SK-N-MC (cell line): ENCODE data around the gene WBP4.
"Not testable (repeated sequence)": the region's sequence is repeated elsewhere in the genome, so short reads cannot be mapped to it uniquely, and the experiment has no call there.

Source experiments
- DNase-seq: peaks from one replicate; pipeline ENCODE4 v3.0.0-alpha.2; 2011; ENCODE audit warnings: low read depth, low spot score
- H3K27ac ChIP-seq: fragments of 200-600 bp; sonication (generic); 2 replicates; pipeline ENCODE4 v1.5.1; 2016; ENCODE audit warnings: mixed run types
- H3K36me3 ChIP-seq: fragments of 200-600 bp; sonication (generic); 2 replicates; pipeline ENCODE4 v1.6.1; 2017; ENCODE audit warnings: antibody characterized with exemption, low read length, mixed read lengths; ENCODE audit not compliant: insufficient read depth
- H3K4me3 ChIP-seq: fragments of 200-600 bp; sonication (generic); 2 replicates; pipeline ENCODE4 v1.5.1; 2016
- H3K9ac ChIP-seq: fragments of 200-600 bp; sonication (generic); 2 replicates; pipeline ENCODE4 v1.8.0; 2017; ENCODE audit warnings: mixed run types, mixed read lengths; ENCODE audit not compliant: insufficient read length
- H3K9me3 ChIP-seq: fragments of 200-600 bp; sonication (generic); 2 replicates; pipeline ENCODE4 v1.6.1; 2017; ENCODE audit warnings: low read depth, mild to moderate bottlenecking, antibody characterized with exemption, low read length, moderate library complexity, mixed read lengths
- EZH2 ChIP-seq: fragments of 200-600 bp; sonication (generic); IDR thresholded peaks from one replicate; pipeline ENCODE4 v1.6.1; 2017; ENCODE audit warnings: antibody characterized with exemption
- FOXP2 ChIP-seq: optimal IDR thresholded peaks from 2 replicates; pipeline ENCODE3; 2011; ENCODE audit warnings: mild to moderate bottlenecking, moderate library complexity; ENCODE audit not compliant: insufficient read depth; ENCODE audit errors: extremely low read length, control extremely low read depth
- POLR2AphosphoS5 ChIP-seq: IDR thresholded peaks from 2 replicates; pipeline ENCODE4 v1.6.1; 2012; ENCODE audit warnings: mild to moderate bottlenecking, low read depth, low read length, borderline replicate concordance

The WBP4 gene

DNA sequence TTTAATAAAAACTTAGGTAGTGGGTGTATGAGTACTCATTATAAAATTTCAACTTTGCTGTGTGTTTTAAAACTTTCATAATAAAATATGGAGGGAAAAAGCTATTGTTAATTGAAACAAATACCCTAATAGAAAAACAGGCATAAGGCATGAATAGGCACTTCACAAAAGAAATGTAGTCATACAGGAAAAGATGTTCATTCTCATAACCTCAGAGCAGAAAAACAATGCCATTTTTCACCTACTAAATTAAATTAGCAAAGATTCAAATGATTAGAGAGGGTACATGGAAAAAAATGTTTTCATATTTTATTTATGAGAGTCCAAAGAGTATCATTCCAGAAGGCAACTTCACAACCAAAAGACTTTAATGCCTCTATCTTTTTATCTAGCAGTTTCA lies 21.6 kb upstream of the WBP4 start:
- Histone ChIP-seq H3K9ac (no peak overlapping the region), H3K27ac (no peak overlapping the region), H3K4me3 (no peak overlapping the region), H3K36me3 (no peaks in the 10 kb centered on the region), H3K9me3 (no peaks in the 10 kb centered on the region)
- TF ChIP-seq POLR2AphosphoS5 (no peak), EZH2 (no peak), FOXP2 (no peak)
- no peak for DNase-seq

GRCh38 chr13:41040584-41041334 lies 20.6 kb upstream of the WBP4 start:
- Histone ChIP-seq H3K4me3 (no peak overlapping the region), H3K36me3 (no peaks in the 10 kb centered on the region), H3K27ac (no peak overlapping the region), H3K9ac (no peak overlapping the region), H3K9me3 (no peaks in the 10 kb centered on the region)
- no peak for DNase-seq
- TF ChIP-seq EZH2 (no peak), POLR2AphosphoS5 (no peak)

GRCh38 chr13:41042419-41042818 lies 18.9 kb upstream of the WBP4 start:
- not testable (repeated sequence) for DNase-seq, H3K9ac ChIP-seq, H3K9me3 ChIP-seq, H3K4me3 ChIP-seq, H3K27ac ChIP-seq, H3K36me3 ChIP-seq

- Histone ChIP-seq H3K36me3 (no peaks in the 10 kb centered on the region), H3K9me3 (no peaks in the 10 kb centered on the region), H3K27ac (no peak overlapping the region), H3K9ac (no peak overlapping the region), H3K4me3 (no peak overlapping the region)
- DNase-seq = no peak
- no peak for TF ChIP-seq EZH2
- TF ChIP-seq POLR2AphosphoS5 = no peak
- no peak for TF ChIP-seq FOXP2
Measured at GRCh38 chr13:41048640-41049039, 12.7 kb upstream of the WBP4 start.

- TF ChIP-seq EZH2 (no peak), FOXP2 (no peak), POLR2AphosphoS5 (no peak)
- H3K36me3 ChIP-seq = no peaks in the 10 kb centered on the region
- H3K27ac ChIP-seq = no peak overlapping the region
- H3K4me3 ChIP-seq = no peak overlapping the region
- no peak for DNase-seq
- H3K9ac ChIP-seq = no peak overlapping the region
- H3K9me3 ChIP-seq = no peaks in the 10 kb centered on the region
Measured at GRCh38 chr13:41049480-41050440, 11.5 kb upstream of the WBP4 start.

- Histone ChIP-seq H3K9me3 (no peaks in the 10 kb centered on the region), H3K4me3 (no peak overlapping the region), H3K36me3 (no peaks in the 10 kb centered on the region), H3K9ac (no peak overlapping the region), H3K27ac (peak overlapping the region; percentile 65; the same call in 1 of the 2 replicates)
- no peak for DNase-seq
- no peak for TF ChIP-seq FOXP2
- no peak for TF ChIP-seq EZH2
- no peak for TF ChIP-seq POLR2AphosphoS5
Measured at GRCh38 chr13:41052441-41052840, 8.9 kb upstream of the WBP4 start.

DNA sequence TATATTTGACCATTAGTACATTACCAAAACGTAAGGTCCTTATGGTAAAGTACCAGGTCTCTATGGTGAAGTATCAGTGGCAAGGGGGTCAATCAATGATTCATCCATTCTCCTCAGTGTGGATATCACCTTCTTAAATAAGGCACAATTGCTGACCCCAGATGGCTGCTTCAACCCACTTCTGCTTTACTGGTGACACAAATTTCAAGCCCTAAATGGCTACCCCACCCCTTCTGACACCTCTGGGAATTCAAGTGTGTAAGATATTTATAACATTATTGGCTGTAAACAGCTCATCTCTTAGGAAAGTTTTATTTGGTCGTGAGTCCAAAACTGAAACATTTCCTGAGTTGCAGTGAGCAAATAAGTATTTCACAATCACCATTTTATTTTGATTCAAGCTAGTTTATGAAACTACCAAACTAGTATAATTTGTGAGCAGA lies 7.9 kb upstream of the WBP4 start:
- H3K9ac ChIP-seq = peak overlapping the region; percentile 24
- no peaks in the 10 kb centered on the region for H3K9me3 ChIP-seq
- H3K27ac ChIP-seq = peak overlapping the region; percentile 66
- peak overlapping the region; percentile 34 for H3K4me3 ChIP-seq
- TF ChIP-seq POLR2AphosphoS5 = no peak
- TF ChIP-seq EZH2 = no peak
- TF ChIP-seq FOXP2 = no peak
- no peak for DNase-seq
- H3K36me3 ChIP-seq = no peaks in the 10 kb centered on the region

GRCh38 chr13:41054212-41054877 lies 7.0 kb upstream of the WBP4 start:
- H3K9ac ChIP-seq = peak overlapping the region; percentile 24
- no peaks in the 10 kb centered on the region for H3K9me3 ChIP-seq
- peak overlapping the region; percentile 66 for H3K27ac ChIP-seq
- H3K4me3 ChIP-seq = peak overlapping the region; percentile 34
- H3K36me3 ChIP-seq = no peaks in the 10 kb centered on the region
- no peak for DNase-seq
- TF ChIP-seq EZH2 (no peak), POLR2AphosphoS5 (no peak), FOXP2 (no peak)
